Brain microvascular endothelial cell (primary cell): Measurements from ENCODE around the gene OR14I1.

Experiments
- DNase-seq: peaks from one replicate; pipeline ENCODE4 v3.0.0-alpha.2; 2020
- H3K27ac ChIP-seq: fragments of 250-450 bp; sonication (Bioruptor Pico); 2 replicates; pipeline ENCODE4 v1.5.1; 2020; ENCODE audit warnings: mild to moderate bottlenecking, moderate library complexity
- H3K27me3 ChIP-seq: fragments of 250-450 bp; sonication (Bioruptor Pico); replicated peaks from 2 replicates; pipeline ENCODE4 v1.5.1; 2020; ENCODE audit warnings: mild to moderate bottlenecking
- H3K36me3 ChIP-seq: fragments of 250-450 bp; sonication (Bioruptor Pico); replicated peaks from 2 replicates; pipeline ENCODE4 v1.5.1; 2020; ENCODE audit warnings: mild to moderate bottlenecking
- H3K4me3 ChIP-seq: 2 replicates; pipeline ENCODE4 v1.5.1; 2011; ENCODE audit warnings: low read depth, mild to moderate bottlenecking, control low read depth, low read length, moderate library complexity
- CTCF ChIP-seq: IDR thresholded peaks from 2 replicates; pipeline ENCODE4 v1.5.1; 2011; ENCODE audit warnings: low read depth, mild to moderate bottlenecking, moderate library complexity, low read length, control low read depth, inconsistent platforms; ENCODE audit errors: missing control alignments
- in situ Hi-C: cut with HindIII; loops from 2 replicates; pipeline ENCODE4 v1.10.0; 2017; ENCODE audit warnings: low sequenced_read_pairs, low pct_ligation_motif_present

OR14I1 gene

GRCh38 chr1:248702714-248703113, at the start of gene OR14I1:
Gene OR14I1 (minus strand): TSS chr1:248702766.
- no peak within 1 kb of the TSS for H3K27ac ChIP-seq
- TF ChIP-seq CTCF = no peak
- no peaks in the 10 kb centered on the region for H3K36me3 ChIP-seq
- H3K27me3 ChIP-seq = no peaks in the 10 kb centered on the region
- DNase-seq = no peak
- H3K4me3 ChIP-seq = no peak within 1 kb of the TSS
- in situ Hi-C loops = no loop called here

- no peaks in the 10 kb centered on the region for H3K36me3 ChIP-seq
- TF ChIP-seq CTCF = no peak
- H3K27me3 ChIP-seq = no peaks in the 10 kb centered on the region
- DNase-seq = no peak
- in situ Hi-C loops = no loop called here
- no peak overlapping the region for H3K4me3 ChIP-seq
- no peak overlapping the region for H3K27ac ChIP-seq
These were observed 49.1 kb upstream of the OR14I1 start for GRCh38 chr1:248751635-248752034.

GRCh38 chr1:248751142-248751541, 48.6 kb upstream of the OR14I1 start:
- Histone ChIP-seq H3K36me3 (no peaks in the 10 kb centered on the region), H3K27ac (no peak overlapping the region), H3K4me3 (no peak overlapping the region), H3K27me3 (no peaks in the 10 kb centered on the region)
- DNase-seq = no peak
- in situ Hi-C loops = no loop called here
- TF ChIP-seq CTCF = no peak

- no peak overlapping the region for H3K4me3 ChIP-seq
- H3K36me3 ChIP-seq = no peaks in the 10 kb centered on the region
- no peaks in the 10 kb centered on the region for H3K27me3 ChIP-seq
- in situ Hi-C loops = no loop called here
- DNase-seq = no peak
- TF ChIP-seq CTCF = no peak
- H3K27ac ChIP-seq = no peak overlapping the region
These were observed 47.9 kb upstream of the OR14I1 start for GRCh38 chr1:248750496-248750895.

GRCh38 chr1:248748211-248748610, 45.6 kb upstream of the OR14I1 start:
- no peak overlapping the region for H3K27ac ChIP-seq

More at GRCh38 chr1:248748211-248748610, 45.6 kb upstream of the OR14I1 start:
- H3K4me3 ChIP-seq = no peak overlapping the region
- in situ Hi-C loops = no loop called here
- no peak for TF ChIP-seq CTCF
- no peak for DNase-seq
- no peaks in the 10 kb centered on the region for H3K27me3 ChIP-seq
- no peaks in the 10 kb centered on the region for H3K36me3 ChIP-seq
